NCI-H1105 treated with DMSO at 0.1 percent for 48 hours (cell line): Measurements from ENCODE around the gene RBFOX2.
A peak's percentile ranks its signal among the peaks of the same experiment; 100 is the strongest.

ENCODE experiments used
- DNase-seq: peaks from one replicate; lab custom pipeline; 2025; lab: John Stamatoyannopoulos, UW

RBFOX2 gene

DNA sequence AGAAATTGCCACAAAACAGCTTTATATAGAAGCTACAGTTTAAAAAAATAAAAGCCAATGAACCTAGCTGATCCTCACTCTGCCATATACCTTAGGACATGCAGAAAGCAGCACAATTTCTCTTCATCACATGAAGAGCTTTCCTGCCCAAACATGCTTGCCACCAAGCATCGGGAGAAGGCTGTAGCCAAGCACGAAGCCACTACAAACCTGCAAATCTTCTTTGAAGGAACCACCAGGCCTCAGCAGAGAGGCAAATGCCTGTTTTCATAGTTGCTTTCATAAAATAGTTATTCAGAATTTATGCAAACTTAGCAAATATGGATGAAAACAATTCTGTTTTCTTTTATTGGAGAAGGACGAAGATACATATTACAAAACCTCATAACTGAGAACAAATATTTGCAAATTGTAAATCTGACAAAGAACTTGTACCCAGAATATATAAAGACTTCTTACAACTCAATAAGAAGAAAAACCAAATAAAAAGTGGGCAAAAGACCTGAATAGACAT lies 100.3 kb downstream of the RBFOX2 start:
- DNase-seq = peak; percentile 22

- DNase-seq = no peak
These were observed 105.6 kb downstream of the RBFOX2 start for GRCh38 chr22:35923026-35923425.

- DNase-seq = peak; percentile 27
These were observed 106.8 kb downstream of the RBFOX2 start for GRCh38 chr22:35921777-35922176.

- no peak for DNase-seq
These were observed 107.6 kb downstream of the RBFOX2 start for GRCh38 chr22:35921044-35921443.

- DNase-seq = no peak
These were observed 109.6 kb downstream of the RBFOX2 start for GRCh38 chr22:35919002-35919542.

- no peak for DNase-seq
These were observed 110.2 kb downstream of the RBFOX2 start for GRCh38 chr22:35918456-35918855.

- no peak for DNase-seq
These were observed 111.0 kb downstream of the RBFOX2 start for GRCh38 chr22:35917651-35918050.

DNA sequence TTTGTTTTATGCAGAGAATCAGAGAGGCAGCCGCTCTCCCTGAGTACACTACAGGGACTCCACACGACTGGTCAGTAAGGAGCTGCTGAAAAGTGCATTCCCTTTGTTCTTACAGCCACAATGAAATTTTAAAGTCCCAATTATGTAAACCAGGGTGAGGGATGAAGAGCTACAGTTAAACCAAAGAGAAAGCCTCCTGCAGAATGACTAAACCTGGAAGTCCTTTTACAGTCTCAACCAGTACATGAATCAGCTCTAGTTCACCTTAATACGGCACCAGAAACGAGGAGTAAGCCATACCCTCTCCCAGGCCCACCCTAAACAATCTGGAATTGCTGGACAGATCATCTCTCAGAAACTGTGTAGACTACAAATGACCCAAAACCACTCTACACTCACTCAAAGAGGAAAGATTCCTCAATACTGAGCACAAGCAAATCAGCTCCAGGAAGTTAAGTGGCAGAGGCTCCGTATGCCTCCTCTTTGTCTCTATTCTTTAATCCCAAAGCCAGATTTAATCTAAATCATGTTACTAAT lies 113.1 kb downstream of the RBFOX2 start:
- DNase-seq = peak; percentile 46

DNA sequence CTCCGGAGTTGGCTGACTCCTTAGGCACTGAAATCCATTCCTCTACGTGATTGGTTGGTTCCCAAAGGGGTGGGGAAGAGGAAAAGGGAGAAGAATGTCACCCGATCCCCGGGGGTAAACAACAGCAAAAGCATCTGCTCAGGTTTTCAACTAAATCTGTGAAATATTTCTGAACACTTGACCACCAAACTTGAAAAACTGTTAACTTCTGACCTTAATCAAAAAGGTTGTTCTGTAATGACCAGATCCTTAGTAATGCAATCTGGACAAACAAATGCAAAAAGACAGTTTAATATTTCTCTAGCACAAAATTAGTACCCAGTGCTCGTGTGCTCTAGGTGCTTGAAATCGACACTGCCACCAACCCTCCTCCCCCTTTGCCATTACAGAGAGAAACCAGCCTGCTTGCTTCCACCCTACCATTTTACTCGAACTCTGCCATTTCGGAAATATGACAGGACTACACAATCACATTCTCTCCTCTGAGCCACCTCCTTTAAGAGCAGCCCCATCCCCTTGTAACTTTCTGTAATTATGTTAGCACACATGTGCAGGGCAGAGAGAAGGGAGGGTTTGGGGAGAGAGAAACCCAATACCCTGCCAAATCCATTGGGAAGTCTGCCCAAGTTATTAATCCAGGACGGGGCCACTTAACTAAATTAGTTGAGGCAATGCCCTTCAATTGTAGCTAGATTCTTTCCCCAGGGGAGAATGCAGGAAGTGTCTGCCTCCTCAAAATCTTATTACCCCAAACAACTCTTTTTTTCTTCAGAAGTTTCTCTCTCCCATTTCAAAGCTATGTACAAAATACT lies 113.8 kb downstream of the RBFOX2 start:
- DNase-seq = peak; percentile 89

DNA sequence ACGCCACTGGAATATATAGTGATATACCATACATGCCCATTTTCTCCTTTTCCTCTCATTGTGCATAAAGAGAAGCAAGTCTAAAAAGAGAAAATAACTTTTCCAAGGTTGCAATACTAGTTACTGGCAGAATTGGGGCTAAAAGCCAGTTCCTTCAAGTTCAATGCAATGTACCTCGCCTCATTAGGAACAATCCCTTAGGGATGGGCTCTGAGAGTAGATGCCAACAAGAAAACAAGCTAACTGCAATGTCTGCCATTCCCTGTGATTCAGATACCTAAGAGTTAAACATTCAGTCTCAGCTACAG lies 114.3 kb downstream of the RBFOX2 start:
- DNase-seq = no peak

DNA sequence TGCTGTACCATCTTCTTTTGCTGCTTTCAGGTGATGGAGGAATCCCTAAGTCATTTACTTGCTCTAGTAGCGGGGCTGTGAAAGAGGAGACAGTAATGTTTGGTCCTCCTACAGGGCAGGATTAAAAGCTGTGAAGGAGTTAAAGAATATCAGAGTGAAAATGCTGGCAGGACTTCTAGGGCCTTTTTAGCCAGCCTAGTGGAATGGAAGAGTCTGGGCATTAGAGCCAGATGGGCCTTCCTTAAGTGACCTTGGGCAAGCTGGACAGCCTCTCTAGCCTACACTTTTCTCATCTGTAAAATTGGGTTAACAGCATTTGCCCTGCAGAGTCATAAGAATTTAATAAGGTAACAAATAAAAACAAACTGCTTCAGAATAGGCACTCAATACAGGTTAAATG lies 114.7 kb downstream of the RBFOX2 start:
- DNase-seq = no peak

DNA sequence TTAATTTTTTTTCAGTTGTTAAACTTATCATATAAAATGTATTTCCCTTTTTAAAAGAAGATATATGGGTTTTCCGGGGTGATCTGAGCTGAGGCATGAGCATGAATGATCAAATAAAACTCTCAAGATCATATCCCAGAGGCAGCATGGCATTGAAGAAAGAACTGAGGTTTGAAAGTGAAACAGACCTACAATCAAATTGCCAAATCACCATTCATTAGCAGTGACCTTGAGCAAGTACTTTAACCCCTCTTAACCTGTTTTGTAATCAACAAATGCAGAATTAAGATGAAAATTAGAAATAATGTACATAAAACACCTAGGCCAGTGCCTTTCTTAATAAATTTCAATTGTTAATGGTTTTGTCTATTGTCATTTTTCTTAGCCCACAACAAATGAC lies 116.0 kb downstream of the RBFOX2 start:
- no peak for DNase-seq

GRCh38 chr22:35911877-35912276 lies 116.7 kb downstream of the RBFOX2 start:
- no peak for DNase-seq

DNA sequence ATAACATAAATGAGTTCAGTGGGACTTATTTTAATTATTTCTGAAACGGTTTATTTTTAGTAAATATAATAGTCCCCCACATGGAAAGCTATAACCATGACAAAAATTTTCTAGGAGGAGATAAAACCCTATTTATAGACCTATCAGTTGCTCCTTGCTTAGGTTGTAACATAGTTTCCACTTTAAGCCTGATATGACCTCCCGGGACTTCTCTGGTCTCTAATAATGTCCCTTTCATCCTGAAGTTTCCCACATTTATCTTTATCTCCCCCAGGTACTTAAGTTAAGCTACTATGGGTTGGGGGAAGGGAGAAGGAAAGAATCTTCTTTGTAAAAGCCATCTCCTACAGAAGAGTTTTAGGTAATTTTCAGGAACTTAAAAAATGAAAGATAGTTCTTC lies 117.7 kb downstream of the RBFOX2 start:
- DNase-seq = no peak

GRCh38 chr22:35910003-35910769 lies 118.4 kb downstream of the RBFOX2 start:
- no peak for DNase-seq

- no peak for DNase-seq
These were observed 122.7 kb downstream of the RBFOX2 start for GRCh38 chr22:35905894-35906293.

- DNase-seq = no peak
These were observed 123.9 kb downstream of the RBFOX2 start for GRCh38 chr22:35904752-35905151.

- no peak for DNase-seq
These were observed 124.3 kb downstream of the RBFOX2 start for GRCh38 chr22:35904336-35904692.

DNA sequence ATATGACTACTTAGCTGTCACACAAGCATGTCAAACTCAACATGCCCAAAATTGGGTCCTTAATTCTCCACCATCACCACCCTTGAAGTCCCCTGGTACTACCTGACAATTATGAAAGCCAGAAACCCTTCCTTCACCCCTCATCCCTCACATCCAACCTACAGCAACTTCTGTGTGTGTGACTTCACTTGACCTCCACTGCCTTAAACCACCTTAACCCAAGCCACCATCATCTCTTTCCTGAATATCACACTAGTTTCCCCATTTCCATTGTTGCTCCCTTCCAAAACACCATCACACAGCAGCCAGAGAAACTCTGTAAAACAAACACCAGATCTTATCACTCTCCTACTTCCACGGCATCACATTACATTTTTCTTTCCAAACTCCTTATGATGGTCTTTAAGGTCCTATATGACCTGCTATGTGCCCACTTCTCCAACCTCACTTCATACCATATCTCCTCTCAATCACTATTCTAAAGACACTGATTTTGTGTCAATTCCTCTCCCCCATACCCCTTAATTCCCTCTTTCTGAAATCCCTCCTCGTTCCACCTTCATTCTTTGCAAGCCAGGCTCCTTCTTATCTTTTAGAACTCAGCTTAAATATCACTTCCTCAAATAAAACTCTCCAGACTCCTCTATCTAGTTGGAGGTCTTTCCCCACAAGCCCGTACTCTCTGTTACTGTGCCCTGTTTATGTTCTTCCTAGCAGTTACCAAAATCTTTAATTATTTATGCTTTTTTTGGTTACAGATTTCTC lies 124.9 kb downstream of the RBFOX2 start:
- DNase-seq = no peak

DNA sequence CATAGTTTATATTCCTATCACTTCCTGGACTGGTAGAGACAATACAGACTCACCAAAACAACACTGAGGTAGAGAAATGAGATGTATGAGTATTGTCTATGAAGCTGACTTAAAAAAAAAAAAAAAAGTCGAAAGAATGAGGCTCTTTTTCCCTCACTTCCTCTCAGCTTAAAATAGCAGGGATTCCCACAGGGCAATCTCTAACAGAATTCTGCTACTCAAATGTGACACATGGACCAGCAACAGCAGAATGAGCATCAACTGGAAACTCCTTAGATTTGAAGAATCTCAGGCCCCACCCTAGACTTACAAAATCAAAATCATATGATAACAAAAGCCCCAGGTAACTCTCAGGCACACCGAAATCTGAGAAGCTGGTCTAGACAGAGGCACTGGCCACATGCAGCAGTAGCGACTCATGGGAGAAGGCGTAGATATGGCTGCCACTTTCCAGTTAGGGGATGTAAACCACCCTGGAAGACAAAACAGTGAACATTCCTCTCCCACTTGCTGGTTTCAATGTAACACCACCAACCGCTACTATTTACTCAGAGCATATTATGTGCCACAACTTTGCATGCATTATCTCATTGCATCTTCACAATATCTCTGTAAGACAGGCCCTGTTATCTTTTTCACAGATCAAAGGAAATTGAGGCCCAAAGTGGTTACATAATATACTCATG lies 128.0 kb downstream of the RBFOX2 start:
- DNase-seq = no peak

GRCh38 chr22:35899736-35900135 lies 128.9 kb downstream of the RBFOX2 start:
- DNase-seq = no peak
